Stimulated activated CD4-positive, alpha-beta T cell treated with anti-CD3 and anti-CD28 coated beads, Interleukin-1b, Interleukin-23, amount 100 ng/mL, for 1 hour (primary cell): Measurements from ENCODE around the gene PMEPA1.

Experiments used
- DNase-seq, 2 donors: peaks; one replicate each; pipeline ENCODE4 v3.0.0-alpha.2; 2020; ENCODE audit warnings: low read depth in 2 of 2

The PMEPA1 gene

DNA sequence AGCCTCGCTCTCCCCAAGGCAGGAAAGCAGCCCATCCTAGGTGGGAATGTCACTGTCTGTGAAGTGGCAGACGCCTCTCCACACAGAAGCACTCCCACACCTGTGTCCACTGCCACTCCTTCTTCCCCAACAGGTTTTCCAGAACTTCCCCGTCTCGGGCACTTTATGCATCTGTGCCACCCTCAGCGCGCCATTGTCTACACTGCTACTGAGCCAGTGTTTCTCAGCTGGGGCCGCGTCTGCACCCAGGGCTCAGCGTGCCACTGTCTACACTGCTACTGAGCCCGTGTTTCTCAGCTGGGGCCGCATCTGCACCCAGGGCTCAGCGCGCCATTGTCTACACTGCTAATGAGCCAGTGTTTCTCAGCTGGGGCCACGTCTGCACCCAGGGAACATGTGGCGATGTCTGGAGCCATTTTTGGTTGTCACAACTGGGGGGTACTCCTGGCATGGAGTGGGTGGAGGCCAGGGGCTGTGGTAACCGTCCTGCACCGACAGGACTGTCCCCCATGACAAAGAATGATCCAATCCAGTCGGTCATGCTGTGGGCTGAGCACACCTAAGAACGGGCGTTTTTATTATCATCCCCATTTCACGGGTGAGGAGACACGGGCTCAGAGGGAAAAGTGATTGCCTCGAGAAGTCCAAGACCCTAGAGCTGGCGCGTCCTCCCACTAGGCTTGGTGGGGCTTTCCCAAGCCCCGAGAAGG is 47.9 kb downstream of the PMEPA1 start:
- no peak for DNase-seq

DNA sequence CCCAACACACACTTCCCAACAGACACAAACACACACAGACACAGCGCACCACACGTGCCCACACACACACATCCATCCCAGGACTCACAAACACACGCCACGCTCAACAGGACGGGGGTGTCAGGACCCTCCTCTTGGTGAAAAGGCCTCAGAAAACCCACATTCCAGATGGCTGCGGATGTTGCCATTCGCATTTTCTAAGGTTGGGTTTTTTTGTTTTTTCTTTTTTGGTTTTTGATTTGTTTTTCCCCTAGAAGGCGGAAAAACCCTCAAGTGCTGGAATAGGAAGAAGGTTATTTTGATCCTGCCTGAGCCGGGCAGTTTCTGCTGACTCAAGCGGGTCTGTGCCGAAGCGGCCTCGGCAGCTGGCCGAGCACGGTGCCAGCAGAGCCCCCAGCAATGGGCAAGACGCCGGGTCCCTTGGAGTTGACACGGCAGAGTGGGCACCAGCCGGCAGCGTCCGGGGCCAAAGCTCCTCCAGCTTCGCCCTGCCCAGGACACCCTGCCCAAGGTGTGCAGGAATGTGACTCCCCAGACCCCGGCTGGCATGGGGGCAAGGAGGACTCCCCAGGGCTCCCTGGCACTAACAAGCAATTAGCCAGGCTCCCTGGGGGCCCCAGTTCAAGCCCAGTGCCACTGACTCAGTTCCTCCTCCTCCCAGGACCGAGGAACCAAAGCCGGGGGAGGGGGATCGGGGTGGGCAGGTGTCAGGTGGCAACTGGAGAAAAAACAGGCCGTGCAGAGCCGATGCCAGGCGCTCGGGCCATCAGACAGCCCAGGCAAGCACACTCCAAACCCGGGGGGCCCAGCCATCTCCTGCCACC is 48.7 kb downstream of the PMEPA1 start:
- DNase-seq = no peak

DNA sequence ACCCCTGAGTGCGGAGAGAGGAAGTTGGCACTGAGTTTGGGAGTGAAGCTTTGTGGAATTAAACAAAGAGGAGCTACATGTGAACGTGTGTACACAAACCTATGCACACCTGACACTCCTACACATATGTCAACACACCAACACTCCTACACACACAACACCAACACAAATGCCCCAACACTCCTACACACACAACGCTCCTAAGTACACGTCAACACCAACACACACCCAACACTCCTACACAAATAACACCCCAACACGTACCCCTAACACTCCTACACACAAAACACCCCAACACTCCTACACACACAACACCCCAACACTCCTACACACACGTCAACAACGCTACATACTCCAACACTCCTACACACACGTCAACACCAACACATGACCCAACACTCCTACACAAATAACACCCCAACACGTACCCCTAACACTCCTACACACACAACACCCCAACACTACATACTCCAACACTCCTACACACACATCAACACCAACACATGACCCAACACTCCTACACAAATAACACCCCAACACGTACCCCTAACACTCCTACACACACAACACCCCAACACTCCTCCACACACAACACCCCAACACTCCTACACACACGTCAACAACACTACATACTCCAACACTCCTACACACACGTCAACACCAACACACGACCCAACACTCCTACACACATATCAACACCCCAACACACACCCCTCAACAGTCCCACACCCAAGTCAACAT is 49.5 kb downstream of the PMEPA1 start:
- no peak for DNase-seq

DNA sequence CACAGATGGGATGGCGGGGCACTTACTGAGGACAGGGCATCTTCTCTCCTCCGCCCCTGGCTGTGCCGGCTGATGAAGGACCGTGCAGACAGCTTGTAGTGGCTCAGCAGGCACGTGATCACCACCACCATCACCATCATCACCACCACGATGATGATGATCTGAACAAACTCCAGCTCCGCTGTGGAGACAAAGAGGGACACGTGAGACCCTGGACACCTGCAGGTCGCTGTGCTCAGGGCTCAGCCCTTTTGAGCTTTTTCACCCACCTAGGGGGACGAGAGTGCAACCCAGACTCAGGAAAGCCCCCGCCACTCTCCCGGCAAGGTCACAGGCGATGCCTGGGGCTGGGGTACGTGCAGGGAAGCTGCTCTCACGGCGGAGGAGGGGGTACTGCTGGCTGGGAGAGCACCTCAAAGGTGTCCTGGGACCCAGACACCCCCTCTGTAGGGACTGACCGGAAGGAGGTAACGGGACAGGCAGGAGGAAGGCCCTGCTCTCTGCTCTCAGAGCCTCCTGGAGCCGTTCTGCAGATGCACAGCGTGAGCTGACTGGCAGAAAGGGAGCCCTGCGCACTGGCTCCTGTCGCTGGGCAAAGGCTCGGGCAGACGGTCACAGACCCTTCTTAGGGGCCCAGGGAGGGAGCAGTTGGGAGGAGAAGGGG is 50.2 kb downstream of the PMEPA1 start:
- DNase-seq = no peak

DNA sequence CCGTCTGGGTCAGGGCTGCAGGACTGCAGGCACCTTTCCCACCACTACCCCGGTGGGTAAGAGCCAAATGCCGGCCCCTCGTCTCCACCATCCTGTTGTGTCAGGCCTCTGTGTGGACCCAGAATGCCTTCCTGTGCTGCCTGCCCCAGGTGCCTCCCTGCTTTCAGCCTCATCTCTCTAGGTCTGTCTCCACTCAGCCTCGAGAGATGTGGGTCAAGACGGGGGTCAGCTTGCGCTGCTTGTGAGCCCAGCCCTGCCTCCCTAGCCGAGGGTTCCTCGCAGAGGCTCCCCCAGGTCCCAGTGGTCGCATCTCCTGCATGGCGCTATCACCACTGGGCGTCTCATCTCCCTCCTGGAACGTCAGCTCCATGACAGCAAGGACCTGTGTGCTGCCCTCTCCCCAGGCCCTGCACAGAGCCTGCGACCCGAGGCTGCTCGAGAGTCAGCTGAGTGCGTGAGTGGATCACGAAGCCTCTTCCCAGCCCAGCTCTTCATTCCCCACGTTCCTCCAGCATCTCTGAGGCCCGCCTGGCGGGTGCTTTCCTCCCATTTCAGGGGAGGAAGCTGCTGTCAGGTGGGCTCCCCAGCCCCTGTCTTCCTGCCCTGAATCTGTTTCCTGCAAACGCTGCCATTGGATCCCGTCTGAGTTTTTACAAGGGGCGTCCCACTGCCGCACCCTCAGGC is 50.8 kb downstream of the PMEPA1 start:
- DNase-seq = no peak

DNA sequence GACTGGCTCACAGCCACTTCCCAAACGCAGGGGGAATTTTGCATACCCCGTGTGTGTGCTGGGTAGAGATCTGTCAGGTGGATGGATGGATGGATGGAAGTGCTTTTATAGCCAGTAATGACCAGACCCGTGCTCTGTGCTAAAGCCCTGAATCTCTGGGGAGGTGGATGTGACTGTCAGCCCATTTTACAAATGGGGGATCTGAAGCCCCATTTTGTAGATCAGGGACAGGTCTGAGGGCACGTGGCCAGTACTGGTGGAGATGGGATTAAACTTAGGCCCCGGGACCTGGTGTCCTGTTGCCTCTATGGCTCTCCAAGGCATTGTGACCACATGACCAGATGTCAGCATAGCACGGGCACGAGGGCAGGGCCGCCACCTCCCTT is 51.4 kb downstream of the PMEPA1 start:
- no peak for DNase-seq

DNA sequence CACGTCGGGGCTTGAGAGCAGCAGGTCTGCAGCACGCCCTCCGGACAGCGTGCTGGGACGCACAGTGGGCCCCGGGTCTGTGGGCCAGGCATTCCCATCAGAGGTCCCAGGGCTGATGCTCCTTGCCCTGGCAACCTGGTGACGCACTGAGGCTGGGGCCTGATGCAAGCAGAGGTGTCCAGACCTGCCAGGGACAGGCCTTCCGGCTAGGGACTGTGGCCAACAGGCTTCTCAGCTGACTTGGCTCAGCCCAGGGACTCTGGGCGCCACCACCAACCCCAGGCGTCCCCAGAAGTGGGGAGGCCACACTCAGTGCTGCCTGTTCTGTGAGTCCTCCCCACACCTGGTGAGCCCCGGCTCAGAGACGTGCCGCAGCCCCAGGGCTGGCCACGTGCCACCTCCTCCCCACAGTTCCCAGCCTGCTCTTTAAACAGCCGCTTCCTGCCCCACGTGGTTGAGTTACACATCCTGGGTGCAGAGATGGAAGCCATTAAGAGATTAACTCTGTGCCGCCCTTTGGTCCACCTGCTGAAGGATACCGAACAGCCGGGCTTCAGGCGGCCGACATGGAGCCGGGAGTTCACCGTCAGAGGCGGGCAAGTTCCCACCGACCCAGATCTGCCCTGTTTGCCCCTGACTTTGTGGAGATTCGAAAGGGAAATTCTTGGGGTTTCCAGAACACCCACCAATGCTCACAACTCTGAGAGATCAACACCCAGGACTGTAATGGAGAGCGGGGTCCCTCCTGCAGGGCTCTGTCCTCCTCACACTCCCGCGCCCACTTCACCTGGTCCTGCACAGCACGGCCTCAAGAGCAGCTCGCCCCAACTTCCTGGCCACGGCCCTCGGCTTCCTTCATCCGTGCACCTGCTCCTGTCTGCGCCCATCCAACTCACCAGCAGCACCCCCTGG is 52.0 kb downstream of the PMEPA1 start:
- no peak for DNase-seq

DNA sequence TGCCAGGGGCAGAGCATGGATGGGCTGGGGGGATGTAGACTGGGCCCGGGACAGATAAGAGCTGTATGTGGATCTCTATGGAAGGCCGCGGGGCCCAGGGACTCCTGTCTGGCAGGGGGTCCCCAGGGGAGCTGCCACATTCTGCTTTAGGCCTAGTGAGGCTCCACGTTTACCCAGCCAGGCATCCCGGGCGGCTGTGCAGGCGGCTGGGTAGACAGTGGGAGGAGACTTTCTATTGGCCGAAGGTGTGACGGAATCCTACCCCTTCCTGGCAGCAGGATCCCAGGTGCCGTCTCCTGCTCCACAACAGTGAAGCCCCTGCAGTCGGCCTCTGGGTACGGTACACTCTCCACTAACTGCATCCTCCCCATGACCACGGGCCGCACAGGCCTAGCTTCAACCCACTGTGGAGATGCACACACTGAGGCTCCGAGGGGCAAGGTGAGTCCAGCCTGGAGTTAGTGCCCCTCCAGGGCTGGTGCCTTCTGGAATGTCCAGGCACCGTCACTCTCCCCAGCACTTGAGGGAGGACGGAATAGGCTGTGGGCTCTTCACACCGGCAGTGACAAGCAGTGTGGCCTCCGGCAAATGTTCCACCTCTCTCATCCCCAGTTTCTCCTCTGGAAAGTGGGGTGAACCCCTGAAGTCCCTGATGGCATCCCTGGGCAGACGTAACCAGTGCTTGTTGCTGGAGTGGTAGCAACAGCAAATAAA is 52.8 kb downstream of the PMEPA1 start:
- DNase-seq = no peak

DNA sequence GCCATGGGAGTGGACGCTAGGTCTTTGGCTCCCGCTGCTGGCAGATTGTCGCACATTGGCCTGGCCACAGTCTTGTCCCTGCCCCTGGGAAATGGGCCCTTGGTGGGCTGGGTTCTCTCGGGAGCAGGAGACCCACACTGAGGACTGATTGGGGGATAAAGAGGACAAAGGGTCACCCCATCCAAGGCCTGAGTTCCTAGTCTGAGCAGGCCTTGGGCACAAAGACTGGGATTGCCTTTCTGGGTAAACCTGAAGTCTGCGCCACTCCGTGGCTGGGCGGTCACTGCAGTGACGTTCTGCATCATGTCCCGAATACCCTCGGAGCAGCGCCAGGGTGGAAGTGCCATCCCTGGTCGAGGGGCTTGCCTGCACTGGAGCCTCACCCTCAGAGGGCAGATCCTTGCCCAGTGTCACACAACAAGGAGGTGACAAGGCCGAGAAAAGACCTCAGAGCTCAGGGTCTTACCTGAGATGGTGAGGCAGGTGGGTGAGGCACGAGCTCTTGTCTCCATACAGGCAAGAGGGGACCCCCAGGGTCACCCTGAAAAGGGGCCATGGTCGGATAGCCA is 53.5 kb downstream of the PMEPA1 start:
- no peak for DNase-seq

DNA sequence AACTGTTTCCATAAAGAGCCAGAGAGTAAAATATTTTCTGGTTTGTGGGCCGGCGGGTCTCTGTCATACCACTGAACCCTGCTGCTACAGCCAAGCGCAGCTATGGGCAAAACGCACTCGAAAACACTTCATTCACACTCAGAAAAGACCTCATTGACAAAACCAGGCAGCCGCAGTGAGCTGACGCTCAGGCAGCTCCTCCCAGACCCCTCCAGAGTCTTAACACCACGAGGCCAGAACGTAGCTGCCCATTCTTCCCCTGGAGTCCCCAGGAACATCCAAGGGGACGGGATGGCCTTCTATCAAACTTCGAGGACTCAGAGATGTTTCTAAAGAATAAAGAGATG is 54.0 kb downstream of the PMEPA1 start:
- no peak for DNase-seq

DNA sequence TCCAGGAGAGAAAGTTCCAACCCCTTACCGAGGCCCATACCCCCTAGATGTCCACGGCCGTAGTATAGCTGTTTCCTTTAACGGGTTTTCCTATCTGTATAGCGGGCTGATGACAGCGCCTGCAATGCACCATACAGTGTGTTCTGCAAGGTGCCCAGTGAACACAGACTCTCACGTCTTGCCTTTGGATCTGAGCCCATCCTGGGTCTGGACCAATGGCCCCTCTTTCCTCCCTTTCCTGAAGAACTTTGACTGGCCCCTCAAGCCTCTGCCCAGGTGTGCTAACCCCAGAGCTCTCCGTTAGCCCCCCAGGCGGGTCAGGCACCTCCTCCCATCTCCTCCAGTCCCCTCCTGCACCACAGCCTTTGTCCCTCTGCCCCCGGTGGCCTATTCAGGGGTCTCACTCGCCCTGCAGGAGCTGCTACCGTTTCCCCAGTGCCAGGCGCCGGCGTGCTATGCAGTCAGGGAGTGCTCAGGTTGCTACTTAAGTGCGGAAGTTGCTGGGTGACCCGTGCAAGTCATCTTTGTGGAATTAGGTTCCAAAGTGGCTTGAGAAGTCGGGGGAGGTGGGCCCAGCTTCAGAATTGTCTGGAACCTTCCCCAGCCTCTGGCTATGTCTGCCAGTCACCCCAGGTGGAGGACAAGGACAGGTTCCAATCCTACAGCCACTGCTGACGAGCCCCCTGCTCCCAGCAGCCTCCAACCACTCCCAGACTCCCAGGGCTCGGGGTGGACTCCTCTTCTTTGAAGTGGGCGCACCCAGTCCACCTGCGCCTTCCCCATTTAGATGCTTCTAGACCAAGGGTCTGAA is 54.6 kb downstream of the PMEPA1 start:
- no peak for DNase-seq

DNA sequence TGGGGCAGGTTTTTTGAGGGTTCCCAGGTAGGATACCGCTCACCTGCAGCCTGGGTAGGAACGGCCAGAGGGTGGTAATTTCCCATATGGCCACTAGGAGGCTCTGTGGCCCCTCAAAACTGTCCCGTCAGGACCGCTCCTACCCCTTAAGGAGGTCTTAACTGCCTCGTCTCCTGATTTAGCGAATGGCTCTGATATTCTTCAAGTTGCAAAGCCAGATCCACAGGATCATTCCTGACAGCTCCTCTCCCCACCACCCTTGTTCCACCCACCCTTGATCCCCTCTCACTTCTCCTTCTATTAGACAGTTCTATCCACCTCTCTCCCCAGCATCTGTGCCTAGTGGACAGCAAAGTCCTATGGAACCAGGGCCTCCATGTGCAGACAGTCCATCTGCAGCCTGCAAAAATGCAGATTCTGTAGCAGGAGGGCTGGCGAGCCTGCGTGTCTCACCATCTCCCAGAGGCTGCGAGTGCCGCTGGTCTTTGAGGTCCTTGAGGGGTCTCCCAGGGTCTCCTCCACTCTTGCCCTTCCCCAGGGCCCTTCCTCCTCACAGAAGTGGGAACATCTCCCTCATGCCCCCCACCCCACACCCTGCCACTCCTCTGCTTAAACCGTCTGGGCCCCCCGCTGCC is 55.3 kb downstream of the PMEPA1 start:
- peak in 1 of 2 donors; percentile 40 for DNase-seq

DNA sequence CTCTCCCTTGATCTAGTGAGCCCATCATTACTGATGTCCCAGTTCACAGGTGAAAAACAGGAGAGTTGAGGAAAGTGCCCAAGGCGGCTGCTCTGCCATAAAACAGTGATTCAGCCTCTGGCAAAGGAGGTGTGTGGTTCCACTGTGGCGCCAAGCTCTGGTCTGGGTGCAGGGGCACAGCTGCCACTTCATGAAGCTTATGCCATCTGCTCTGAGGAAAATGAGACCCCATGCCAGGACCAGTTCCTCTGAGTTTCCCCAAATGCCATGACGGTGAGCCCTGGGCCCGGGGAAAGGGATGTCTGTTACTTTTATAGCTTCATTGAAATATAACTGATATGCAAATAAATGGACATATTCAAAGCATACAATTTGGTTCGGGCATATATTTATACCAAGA is 55.9 kb downstream of the PMEPA1 start:
- DNase-seq = no peak

DNA sequence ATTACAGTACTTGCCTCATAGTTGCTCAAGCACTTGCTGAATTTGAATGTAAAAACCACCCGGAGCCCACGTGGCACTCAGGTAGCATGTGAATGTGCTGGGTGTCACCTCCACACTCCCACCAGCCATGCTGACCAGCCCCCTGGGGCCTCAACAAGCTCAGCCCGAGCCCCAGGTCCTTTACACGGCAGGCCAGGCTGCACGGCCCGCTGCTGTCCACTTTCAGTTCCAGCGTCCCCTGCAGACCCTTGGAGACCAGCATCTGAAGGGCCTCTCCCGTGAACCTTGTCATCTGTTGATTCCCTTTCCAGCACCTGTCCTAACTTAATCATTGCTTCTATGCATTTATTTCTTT is 56.3 kb downstream of the PMEPA1 start:
- no peak for DNase-seq

DNA sequence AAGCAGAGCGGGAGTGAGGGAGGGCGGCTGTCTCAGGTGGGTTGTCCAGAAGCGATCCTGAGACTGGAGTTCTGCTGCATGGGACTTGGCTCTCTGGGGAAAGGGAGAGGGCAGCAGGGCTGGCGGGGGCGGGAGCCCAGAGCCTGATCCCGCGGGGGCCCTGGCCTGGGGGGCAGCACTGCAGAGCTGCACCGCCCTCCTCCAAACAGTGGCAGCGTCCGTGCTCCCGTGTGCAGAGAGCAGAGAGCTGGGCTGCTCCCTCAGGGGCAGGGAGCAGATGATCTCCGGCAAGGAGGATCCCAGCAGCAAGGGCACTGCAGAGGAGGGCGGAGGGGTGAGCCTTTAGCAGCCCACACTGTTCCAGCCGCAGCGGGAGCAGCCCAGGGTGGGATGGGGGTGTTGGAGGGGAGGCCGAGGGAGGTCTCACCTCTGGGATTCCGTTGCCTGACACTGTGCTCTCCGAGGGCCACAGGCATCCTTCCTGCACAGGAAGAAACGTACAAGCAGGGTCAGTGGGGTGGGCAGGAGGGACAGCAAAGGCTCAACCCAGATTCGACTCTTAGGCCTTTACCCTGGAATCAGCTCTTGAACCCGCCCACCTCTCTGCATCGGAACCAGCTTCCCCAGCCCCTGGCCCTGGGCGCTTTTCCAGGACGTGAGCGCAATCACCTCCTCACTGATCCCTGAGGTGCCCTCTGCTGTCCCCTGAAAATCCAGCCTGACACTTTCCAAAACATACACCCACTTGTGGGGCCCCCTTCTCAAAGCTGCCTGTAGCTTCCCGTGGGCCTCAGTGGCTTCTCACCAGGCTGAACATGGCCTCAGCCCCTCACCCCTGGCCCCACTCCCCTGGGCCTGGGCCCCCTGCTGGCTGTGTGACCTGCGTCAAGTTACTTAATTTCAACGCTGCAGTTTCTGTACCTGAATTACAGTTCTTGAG is 56.9 kb downstream of the PMEPA1 start:
- DNase-seq = no peak

DNA sequence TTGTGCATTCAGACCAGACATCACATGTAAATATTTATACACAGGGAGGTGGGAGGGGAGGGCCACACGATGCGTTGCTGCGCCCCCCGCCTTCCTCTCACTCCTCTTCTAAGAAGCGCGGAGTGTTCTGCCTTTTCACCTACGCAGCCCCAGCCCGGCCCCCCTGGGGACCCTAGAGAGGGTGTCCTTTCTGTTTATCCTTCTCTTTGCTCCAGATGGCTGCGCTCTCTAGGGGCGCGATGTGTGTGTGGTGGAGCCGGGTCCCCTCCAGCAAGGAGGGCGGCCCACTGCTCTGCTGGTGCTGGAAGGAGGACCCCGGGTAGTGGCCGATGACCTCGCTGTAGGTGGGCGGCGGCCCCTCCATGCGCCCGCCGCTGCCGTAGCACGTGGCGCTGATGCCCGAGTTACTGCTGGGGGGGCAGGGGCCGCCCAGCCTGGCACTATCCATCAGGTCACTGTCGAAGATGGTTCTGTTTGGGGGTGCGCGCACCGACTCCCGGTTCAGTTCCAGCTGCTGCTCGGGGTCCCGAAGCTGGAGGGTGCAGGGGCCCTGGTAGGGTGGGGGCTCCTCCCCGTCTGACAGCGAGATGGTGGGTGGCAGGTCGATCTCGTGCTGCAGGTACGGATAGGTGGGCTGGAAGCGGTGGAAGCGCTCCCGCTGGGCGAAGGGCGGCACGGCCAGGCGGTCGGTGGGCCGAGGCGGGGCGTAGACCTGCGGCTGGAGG is 57.8 kb downstream of the PMEPA1 start:
- no peak for DNase-seq
